ENCODE results near the gene C1QTNF1. TPM values are rescaled to one million over a fixed set of nuclear protein-coding genes. Genes with fewer than 3 reads are reported as not detected.

C1QTNF1 gene
- total RNA-seq, 1 donor from 2014 or later, result 0.26 TPM

DNA sequence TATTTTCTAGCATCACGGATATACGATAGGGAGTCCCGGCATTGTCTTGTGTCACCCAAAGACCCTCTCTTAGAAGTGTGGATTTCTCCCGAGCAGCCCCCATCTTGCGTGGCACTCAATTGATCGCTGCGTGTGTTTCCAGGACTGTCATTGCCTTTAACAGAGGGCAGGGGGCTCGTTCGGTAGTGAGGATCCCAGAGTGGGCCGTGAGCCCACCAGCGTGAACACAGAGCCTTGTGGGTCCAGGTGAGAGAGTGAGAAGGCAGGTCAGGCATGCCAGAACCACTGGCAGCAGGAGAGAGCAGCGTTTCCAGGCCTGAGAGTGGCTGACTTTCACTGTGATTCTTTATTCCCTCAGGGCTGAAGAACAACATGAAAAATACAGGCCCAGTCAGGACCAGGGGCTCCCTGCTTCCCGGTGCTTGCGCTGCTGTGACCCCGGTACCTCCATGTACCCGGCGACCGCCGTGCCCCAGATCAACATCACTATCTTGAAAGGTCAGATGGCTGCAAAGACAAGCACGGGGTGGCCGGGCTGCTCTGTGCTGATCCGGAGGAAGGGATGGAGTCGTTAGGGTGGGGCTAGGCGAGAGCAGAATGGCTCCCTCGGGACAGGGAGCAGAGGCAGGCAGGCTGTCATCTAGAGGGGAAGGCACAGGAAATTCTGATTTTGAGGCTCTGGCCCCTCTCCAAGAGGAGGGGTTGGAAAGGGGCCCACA lies 22.4 kb downstream of the C1QTNF1 start:
- TF ChIP-seq, protein P1, sequence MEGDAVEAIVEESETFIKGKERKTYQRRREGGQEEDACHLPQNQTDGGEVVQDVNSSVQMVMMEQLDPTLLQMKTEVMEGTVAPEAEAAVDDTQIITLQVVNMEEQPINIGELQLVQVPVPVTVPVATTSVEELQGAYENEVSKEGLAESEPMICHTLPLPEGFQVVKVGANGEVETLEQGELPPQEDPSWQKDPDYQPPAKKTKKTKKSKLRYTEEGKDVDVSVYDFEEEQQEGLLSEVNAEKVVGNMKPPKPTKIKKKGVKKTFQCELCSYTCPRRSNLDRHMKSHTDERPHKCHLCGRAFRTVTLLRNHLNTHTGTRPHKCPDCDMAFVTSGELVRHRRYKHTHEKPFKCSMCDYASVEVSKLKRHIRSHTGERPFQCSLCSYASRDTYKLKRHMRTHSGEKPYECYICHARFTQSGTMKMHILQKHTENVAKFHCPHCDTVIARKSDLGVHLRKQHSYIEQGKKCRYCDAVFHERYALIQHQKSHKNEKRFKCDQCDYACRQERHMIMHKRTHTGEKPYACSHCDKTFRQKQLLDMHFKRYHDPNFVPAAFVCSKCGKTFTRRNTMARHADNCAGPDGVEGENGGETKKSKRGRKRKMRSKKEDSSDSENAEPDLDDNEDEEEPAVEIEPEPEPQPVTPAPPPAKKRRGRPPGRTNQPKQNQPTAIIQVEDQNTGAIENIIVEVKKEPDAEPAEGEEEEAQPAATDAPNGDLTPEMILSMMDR (IDR thresholded peaks at IDR 0.05; ENCODE audit: unreplicated experiment), result no peak
- H3K27me3 Mint-ChIP-seq (ENCODE audit: unreplicated experiment), result peaks cover 20% of the 10 kb centered on the region
- H3K36me3 Mint-ChIP-seq (ENCODE audit: low read depth, unreplicated experiment), result peaks cover 7% of the 10 kb centered on the region
- H3K4me3 Mint-ChIP-seq (ENCODE audit: unreplicated experiment), result no peak overlapping the region
- no peaks in the 10 kb centered on the region for H3K9me3 Mint-ChIP-seq (ENCODE audit: unreplicated experiment)
- DNase-seq (ENCODE audit: low spot score), result no peak
- H3K27ac Mint-ChIP-seq (ENCODE audit: unreplicated experiment), result no peak overlapping the region
- peaks cover 4% of the 10 kb centered on the region for H3K4me1 Mint-ChIP-seq (ENCODE audit: unreplicated experiment)

DNA sequence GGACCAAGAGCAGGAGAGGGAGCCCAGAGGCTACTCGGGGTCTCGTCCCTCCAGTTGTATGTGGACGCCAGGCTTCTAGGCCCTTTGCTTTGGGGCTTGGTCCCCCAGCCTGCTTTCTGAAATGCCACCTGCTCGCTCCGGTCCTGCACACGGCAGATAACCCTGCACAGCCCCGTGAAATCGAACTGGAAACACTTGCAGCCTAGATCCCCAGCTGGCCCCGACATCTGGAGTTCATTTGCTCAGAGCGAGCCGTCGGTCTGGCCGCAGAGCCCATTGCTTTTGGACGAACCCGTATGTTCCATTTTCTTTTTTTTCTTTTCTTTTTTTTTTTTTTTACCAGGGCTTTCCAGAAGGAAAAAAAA lies 22.9 kb downstream of the C1QTNF1 start:
- no peak for DNase-seq (ENCODE audit: low spot score)
- peaks cover 20% of the 10 kb centered on the region for H3K27me3 Mint-ChIP-seq (ENCODE audit: unreplicated experiment)
- TF ChIP-seq, protein P1 (IDR thresholded peaks at IDR 0.05; ENCODE audit: unreplicated experiment), result no peak
- H3K36me3 Mint-ChIP-seq (ENCODE audit: low read depth, unreplicated experiment), result peaks cover 7% of the 10 kb centered on the region
- H3K4me1 Mint-ChIP-seq (ENCODE audit: unreplicated experiment), result peaks cover 4% of the 10 kb centered on the region
- no peak overlapping the region for H3K4me3 Mint-ChIP-seq (ENCODE audit: unreplicated experiment)
- H3K9me3 Mint-ChIP-seq (ENCODE audit: unreplicated experiment), result no peaks in the 10 kb centered on the region
- no peak overlapping the region for H3K27ac Mint-ChIP-seq (ENCODE audit: unreplicated experiment)

DNA sequence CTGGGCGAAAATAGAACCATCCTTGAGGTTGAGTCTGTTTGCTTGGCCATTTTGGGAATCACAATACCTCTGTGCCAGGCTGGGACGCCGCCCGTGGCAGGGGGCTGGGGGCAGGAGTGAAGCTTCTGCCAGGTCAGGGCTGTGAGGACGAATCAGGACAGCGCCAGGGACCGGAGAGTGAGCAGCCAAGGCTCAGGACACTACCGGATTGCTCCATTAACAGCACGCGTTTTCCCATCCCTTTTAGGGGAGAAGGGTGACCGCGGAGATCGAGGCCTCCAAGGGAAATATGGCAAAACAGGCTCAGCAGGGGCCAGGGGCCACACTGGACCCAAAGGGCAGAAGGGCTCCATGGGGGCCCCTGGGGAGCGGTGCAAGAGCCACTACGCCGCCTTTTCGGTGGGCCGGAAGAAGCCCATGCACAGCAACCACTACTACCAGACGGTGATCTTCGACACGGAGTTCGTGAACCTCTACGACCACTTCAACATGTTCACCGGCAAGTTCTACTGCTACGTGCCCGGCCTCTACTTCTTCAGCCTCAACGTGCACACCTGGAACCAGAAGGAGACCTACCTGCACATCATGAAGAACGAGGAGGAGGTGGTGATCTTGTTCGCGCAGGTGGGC lies 23.4 kb downstream of the C1QTNF1 start:
- peaks cover 4% of the 10 kb centered on the region for H3K4me1 Mint-ChIP-seq (ENCODE audit: unreplicated experiment)
- TF ChIP-seq, protein P1 (IDR thresholded peaks at IDR 0.05; ENCODE audit: unreplicated experiment), result no peak
- no peak overlapping the region for H3K4me3 Mint-ChIP-seq (ENCODE audit: unreplicated experiment)
- H3K27me3 Mint-ChIP-seq (ENCODE audit: unreplicated experiment), result peaks cover 20% of the 10 kb centered on the region
- H3K27ac Mint-ChIP-seq (ENCODE audit: unreplicated experiment), result no peak overlapping the region
- peaks cover 7% of the 10 kb centered on the region for H3K36me3 Mint-ChIP-seq (ENCODE audit: low read depth, unreplicated experiment)
- H3K9me3 Mint-ChIP-seq (ENCODE audit: unreplicated experiment), result no peaks in the 10 kb centered on the region
- no peak for DNase-seq (ENCODE audit: low spot score)

DNA sequence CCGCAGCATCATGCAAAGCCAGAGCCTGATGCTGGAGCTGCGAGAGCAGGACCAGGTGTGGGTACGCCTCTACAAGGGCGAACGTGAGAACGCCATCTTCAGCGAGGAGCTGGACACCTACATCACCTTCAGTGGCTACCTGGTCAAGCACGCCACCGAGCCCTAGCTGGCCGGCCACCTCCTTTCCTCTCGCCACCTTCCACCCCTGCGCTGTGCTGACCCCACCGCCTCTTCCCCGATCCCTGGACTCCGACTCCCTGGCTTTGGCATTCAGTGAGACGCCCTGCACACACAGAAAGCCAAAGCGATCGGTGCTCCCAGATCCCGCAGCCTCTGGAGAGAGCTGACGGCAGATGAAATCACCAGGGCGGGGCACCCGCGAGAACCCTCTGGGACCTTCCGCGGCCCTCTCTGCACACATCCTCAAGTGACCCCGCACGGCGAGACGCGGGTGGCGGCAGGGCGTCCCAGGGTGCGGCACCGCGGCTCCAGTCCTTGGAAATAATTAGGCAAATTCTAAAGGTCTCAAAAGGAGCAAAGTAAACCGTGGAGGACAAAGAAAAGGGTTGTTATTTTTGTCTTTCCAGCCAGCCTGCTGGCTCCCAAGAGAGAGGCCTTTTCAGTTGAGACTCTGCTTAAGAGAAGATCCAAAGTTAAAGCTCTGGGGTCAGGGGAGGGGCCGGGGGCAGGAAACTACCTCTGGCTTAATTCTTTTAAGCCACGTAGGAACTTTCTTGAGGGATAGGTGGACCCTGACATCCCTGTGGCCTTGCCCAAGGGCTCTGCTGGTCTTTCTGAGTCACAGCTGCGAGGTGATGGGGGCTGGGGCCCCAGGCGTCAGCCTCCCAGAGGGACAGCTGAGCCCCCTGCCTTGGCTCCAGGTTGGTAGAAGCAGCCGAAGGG lies 24.2 kb downstream of the C1QTNF1 start:
- TF ChIP-seq, protein P1 (IDR thresholded peaks at IDR 0.05; ENCODE audit: unreplicated experiment), result no peak
- H3K27me3 Mint-ChIP-seq (ENCODE audit: unreplicated experiment), result peaks cover 17% of the 10 kb centered on the region
- DNase-seq (ENCODE audit: low spot score), result no peak
- peaks cover 3% of the 10 kb centered on the region for H3K4me1 Mint-ChIP-seq (ENCODE audit: unreplicated experiment)
- no peak overlapping the region for H3K27ac Mint-ChIP-seq (ENCODE audit: unreplicated experiment)
- H3K9me3 Mint-ChIP-seq (ENCODE audit: unreplicated experiment), result no peaks in the 10 kb centered on the region
- no peak overlapping the region for H3K4me3 Mint-ChIP-seq (ENCODE audit: unreplicated experiment)
- H3K36me3 Mint-ChIP-seq (ENCODE audit: low read depth, unreplicated experiment), result peaks cover 4% of the 10 kb centered on the region
